LHCN-M2 (cell line): ENCODE measurements around the gene RHOT2. TPM values are rescaled to one million over a fixed set of nuclear protein-coding genes. Genes with fewer than 3 reads are reported as not detected.
A peak's percentile ranks its signal among the peaks of the same experiment; 100 is the strongest.
"Not testable (repeated sequence)": the region's sequence is repeated elsewhere in the genome, so short reads cannot be mapped to it uniquely, and the experiment has no call there.

Experiments
- DNase-seq: peaks from one replicate; pipeline ENCODE4 v3.0.0-alpha.2; 2012; ENCODE audit warnings: low read depth
- total RNA-seq: library from RNA; depleted of rRNA; stranded (reverse); fragments of >200 nt; gene quantifications from 2 replicates; pipeline ENCODE4 v1.2.3, GENCODE V29; 2014

The RHOT2 gene
- total RNA-seq, 1 experiment from 2014 or later: 87.4 TPM

GRCh38 chr16:680967-681745 lies 13.2 kb downstream of the RHOT2 start:
- DNase-seq: peak; percentile 48

DNA sequence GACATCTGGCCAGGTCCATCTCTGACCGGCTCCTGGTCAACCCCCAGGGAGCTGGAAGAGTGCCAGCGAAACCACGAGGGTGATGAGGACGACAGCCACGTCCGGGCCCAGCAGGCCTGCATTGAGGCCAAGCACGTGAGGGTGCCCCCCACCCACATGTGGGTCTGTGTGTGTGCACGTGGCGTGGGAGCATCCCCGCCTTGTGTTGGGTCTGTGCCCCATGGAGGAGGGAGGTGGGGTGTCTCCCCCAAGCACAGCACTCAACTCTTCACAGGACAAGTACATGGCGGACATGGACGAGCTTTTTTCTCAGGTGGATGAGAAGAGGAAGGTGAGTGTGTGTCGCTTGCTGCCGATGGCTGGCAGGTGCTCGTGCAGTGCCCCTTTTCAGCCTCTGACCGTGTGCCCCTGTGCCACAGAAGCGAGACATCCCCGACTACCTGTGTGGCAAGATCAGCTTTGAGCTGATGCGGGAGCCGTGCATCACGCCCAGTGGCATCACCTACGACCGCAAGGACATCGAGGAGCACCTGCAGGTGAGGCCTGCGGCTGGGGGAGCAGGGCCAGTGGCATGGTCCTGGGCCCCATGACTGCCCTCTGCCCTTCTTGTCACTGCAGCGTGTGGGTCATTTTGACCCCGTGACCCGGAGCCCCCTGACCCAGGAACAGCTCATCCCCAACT lies 14.0 kb downstream of the RHOT2 start:
- DNase-seq: peak; percentile 65

GRCh38 chr16:682493-683395 lies 14.8 kb downstream of the RHOT2 start:
- DNase-seq: no peak

DNA sequence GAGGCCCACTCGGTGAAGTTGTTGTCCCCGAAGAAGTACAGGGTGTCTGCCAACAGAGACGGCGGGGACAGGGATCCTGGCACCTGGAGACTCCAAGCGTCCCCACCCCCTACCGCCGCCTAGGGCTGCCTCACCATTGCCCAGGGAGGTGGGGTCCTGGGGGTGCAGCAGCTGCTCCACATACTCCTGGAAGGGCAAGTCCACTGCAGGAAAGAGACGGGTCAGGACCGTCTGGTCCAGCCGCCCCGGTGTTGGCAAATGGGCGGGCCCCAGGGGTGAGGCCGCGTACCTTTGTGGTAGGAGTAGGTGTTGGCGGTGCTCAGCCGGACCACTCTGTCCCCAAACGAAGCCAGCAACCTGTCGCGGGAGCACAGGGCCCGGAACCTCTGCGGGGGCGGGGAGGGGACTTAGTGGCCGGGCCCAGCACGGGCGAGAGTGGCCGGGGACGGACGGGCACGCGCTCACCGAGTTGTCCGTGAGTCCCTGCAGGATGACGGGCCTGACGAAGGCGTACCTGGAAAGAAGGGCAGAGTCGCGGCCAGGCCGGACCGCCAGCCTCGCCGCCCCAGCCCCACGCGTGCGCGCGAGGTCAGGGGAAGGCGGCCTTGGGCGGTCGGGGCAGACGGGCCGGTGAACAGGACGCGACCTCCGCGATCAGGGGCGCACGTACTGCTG lies 15.6 kb downstream of the RHOT2 start:
- no peak for DNase-seq

GRCh38 chr16:684071-684794 lies 16.3 kb downstream of the RHOT2 start, which contains the start of gene JMJD8:
Gene JMJD8 (minus strand): TSS chr16:684334. CDS start chr16:684319, 15 bp downstream.
- DNase-seq: peak; percentile 93

DNA sequence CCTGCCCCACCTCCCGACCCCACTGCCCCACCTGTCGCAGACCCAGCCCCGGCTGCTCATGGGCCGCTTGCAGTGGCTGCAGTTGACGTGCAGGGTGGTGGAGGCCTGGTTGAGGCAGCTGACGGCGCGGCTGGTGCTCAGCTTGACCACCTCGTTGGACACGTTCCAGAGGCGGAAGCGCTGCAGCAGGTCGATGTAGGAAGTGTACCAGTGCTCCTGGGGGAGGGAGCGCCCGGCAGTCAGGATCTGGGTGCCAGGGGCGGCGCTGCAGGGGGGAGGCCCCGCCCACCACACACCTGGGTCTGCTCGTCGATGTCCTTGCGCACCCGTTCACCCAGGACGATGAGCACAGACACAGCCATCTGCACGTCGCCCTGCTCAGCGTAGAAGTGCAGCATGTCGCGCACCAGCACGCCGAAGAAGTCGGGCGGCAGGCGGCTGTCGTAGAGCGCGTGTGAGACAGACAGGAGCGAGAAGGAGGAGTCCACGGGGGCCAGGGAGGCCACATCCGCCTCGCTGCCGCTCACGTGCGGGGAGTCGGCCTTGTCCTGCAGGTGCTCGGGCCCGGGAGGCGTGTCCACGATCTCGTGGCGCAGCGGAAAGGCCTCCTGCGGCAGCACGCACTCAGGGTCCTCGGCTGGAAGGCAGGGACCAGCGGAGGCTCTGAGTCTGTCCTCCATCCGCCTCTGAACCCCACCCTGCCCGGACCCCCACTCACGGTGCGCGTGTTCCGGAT lies 17.2 kb downstream of the RHOT2 start:
- DNase-seq: no peak

- DNase-seq: peak; percentile 36
Measured at GRCh38 chr16:685967-686366, 18.0 kb downstream of the RHOT2 start.

- DNase-seq: no peak
Measured at GRCh38 chr16:686459-687260, 18.7 kb downstream of the RHOT2 start.

GRCh38 chr16:687499-687898 lies 19.6 kb downstream of the RHOT2 start:
- DNase-seq: no peak

- no peak for DNase-seq
Measured at GRCh38 chr16:689175-689897, 21.4 kb downstream of the RHOT2 start.

DNA sequence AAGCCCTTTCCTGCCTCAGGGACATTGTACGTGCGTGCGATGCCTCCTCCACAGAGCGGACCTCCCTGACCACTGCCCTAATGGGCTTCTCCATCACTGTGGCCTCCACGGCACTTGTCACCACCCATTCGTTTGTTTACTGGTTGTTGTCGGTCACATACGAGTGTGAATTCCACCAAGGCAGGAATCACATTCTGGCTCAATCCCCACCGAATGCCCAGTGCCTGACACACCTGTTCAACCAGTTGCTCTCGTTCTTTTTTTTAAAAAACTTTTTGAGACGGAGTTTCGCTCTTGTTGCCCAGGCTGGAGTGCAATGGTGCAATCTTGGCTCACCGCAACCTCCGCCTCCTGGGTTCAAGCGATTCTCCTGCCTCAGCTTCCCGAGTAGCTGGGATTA lies 23.3 kb downstream of the RHOT2 start:
- DNase-seq: not testable (repeated sequence)

- DNase-seq: no peak
Measured at GRCh38 chr16:692356-693108, 24.6 kb downstream of the RHOT2 start.

- DNase-seq: no peak
Measured at GRCh38 chr16:693364-693763, 25.4 kb downstream of the RHOT2 start.

DNA sequence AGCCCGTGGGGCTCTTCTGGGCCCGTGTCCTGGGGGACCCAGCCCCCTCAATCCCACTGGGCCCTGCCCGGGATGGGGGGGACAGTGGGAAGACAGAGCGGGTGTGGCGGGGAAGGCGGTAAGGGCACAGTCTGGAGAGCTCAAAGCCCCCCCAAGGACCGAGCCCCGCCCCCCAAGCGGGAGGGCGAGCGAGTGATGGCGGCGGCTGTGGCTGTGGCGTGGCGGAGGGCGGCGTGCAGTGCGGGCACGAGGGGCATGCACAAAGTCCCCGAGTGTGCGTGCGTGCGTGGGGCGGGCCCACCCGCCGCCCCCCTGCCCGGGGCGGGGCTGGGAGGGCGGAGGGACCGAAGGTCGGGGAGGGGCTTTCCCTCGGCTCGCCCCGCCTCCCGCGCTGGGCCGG lies 25.8 kb downstream of the RHOT2 start:
- no peak for DNase-seq

- no peak for DNase-seq
Measured at GRCh38 chr16:694187-694862, 26.4 kb downstream of the RHOT2 start.

DNA sequence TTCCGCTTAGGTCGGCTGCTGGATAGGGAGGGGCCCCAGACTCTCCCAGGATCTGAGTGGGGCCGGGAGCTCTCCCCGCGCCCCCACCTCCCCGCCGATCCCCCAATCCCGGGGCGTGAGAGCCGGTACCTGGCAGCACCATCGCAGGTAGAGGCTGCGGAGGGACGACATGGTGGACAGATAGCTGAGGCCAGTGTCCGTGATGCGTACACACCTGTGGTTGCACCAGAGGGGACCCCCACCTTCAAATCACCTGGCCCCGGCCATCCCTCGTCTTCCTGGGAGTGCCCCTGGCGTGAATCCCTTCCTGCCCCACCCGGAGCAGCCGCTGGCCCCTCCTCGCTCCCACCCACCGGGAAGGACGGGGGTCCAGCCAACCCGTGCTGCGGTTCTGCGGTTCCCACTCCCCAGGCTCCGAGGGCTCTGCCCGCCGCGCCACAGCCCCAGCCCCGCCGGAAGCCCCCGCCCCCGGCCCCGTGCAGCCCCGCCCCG lies 27.0 kb downstream of the RHOT2 start:
- DNase-seq: no peak
